GM12891 (cell line): ENCODE measurements around the gene ASIC3.

Experiments used
- POLR2A ChIP-seq: IDR thresholded peaks from 2 replicates; pipeline ENCODE4 v1.6.1; 2011; ENCODE audit warnings: low read depth, low read length, control low read depth
- POLR2AphosphoS5 ChIP-seq: IDR thresholded peaks from 2 replicates; pipeline ENCODE4 v1.6.1; 2011; ENCODE audit warnings: low read depth, low read length, control low read depth
- SPI1 ChIP-seq: IDR thresholded peaks from 2 replicates; pipeline ENCODE4 v1.6.1; 2011; ENCODE audit warnings: low read depth, low read length, control low read depth
- TAF1 ChIP-seq: IDR thresholded peaks from 2 replicates; pipeline ENCODE4 v1.6.1; 2011; ENCODE audit warnings: low read depth, low read length, control low read depth

- TF ChIP-seq POLR2A (no peak), TAF1 (no peak), SPI1 (no peak), POLR2AphosphoS5 (no peak)
Observed at GRCh38 chr7:151051108-151051507, 2.8 kb downstream of the ASIC3 start.
